A549 treated with AZD9567 at 1 μM for 4 hours (cell line): ENCODE measurements around the gene SLIT2. TPM values are rescaled to one million over a fixed set of nuclear protein-coding genes. Genes with fewer than 3 reads are reported as not detected.

Experiments used
- total RNA-seq: library from RNA; stranded (reverse); fragments of 200-300 nt; extraction: Qiagen RNA extraction; gene quantifications from 5 replicates; pipeline ENCODE4 v1.2.3, GENCODE V29; 2022; ENCODE audit not compliant: insufficient read depth

Gene SLIT2
- 0.01 to 0.06 TPM (median 0.02 TPM) in 4 of 5 replicates, not detected in the other for total RNA-seq

GRCh38 chr4:20251796-20252655 is at the start of gene SLIT2:
Gene SLIT2, plus strand, starts transcription at chr4:20251905. Its CDS starts 1,911 bp downstream, at chr4:20253816.

